ENCODE results near the gene MON1A. TPM values are rescaled to one million over a fixed set of nuclear protein-coding genes. Genes with fewer than 3 reads are reported as not detected.
A peak's percentile ranks its signal among the peaks of the same experiment; 100 is the strongest.

The MON1A gene
- total and polyA plus RNA-seq, 4 donors: 7.0 to 12.3 (median 9.4) TPM

GRCh38 chr3:49899815-49900214 is 29.8 kb downstream of the MON1A start:
- 64 to 73% methylated on average over 5 of the region's 5 CpGs for WGBS, 2 donors
- H3K9me3 ChIP-seq (ENCODE audit: control insufficient read depth in 4 of 4, insufficient read depth in 3 of 4, low read length in 3 of 4): no peaks in the 10 kb centered on the region
- no peak overlapping the region for H3K9ac ChIP-seq (ENCODE audit: insufficient read depth in 1 of 2, low read length in 2 of 2)
- H3K4me3 ChIP-seq: no peak overlapping the region
- H3K36me3 ChIP-seq (ENCODE audit: control insufficient read depth in 4 of 4, insufficient read depth in 4 of 4, low read length in 4 of 4): peaks cover 0 to 23% (median 0%) of the 10 kb centered on the region in 4 donors
- H3K4me1 ChIP-seq (ENCODE audit: control insufficient read depth in 5 of 5, insufficient read depth in 5 of 5, low read length in 5 of 5): peaks cover 0 to 34% (median 14%) of the 10 kb centered on the region in 5 donors
- H3K27ac ChIP-seq (ENCODE audit: low read depth in 1 of 2, low read length in 1 of 2): peak overlapping the region in 1 of 2 donors; percentile 65
- ATAC-seq (ENCODE audit: insufficient read depth, low FRiP score) (no peak), DNase-seq (peak in 2 of 3 donors; percentile 42)
- TF ChIP-seq CTCF (IDR thresholded peaks at IDR 0.05; ENCODE audit: control extremely low read depth, extremely low read depth): no peak
- H3K27me3 ChIP-seq (ENCODE audit: control insufficient read depth in 3 of 3, insufficient read depth in 3 of 3, low read length in 2 of 3): no peaks in the 10 kb centered on the region

GRCh38 chr3:49898991-49899390 is 30.6 kb downstream of the MON1A start:
- Histone ChIP-seq H3K9ac (ENCODE audit: insufficient read depth in 1 of 2, low read length in 2 of 2) (no peak overlapping the region), H3K4me3 (no peak overlapping the region), H3K4me1 (ENCODE audit: control insufficient read depth in 5 of 5, insufficient read depth in 5 of 5, low read length in 5 of 5) (peaks cover 0 to 29% (median 9%) of the 10 kb centered on the region in 5 donors), H3K36me3 (ENCODE audit: control insufficient read depth in 4 of 4, insufficient read depth in 4 of 4, low read length in 4 of 4) (peaks cover 0 to 23% (median 0%) of the 10 kb centered on the region in 4 donors), H3K9me3 (ENCODE audit: control insufficient read depth in 4 of 4, insufficient read depth in 3 of 4, low read length in 3 of 4) (no peaks in the 10 kb centered on the region), H3K27me3 (ENCODE audit: control insufficient read depth in 3 of 3, insufficient read depth in 3 of 3, low read length in 2 of 3) (no peaks in the 10 kb centered on the region), H3K27ac (ENCODE audit: low read depth in 1 of 2, low read length in 1 of 2) (no peak overlapping the region)
- ATAC-seq (ENCODE audit: insufficient read depth, low FRiP score) (no peak), DNase-seq (no peak)
- TF ChIP-seq CTCF (IDR thresholded peaks at IDR 0.05; ENCODE audit: control extremely low read depth, extremely low read depth): no peak
- 85% methylated on average over 6 of the region's 6 CpGs for WGBS, 2 donors

GRCh38 chr3:49896345-49896744 is 33.3 kb downstream of the MON1A start:
- Histone ChIP-seq H3K36me3 (ENCODE audit: control insufficient read depth in 4 of 4, insufficient read depth in 4 of 4, low read length in 4 of 4) (peaks cover 0 to 25% (median 0%) of the 10 kb centered on the region in 4 donors), H3K4me1 (ENCODE audit: control insufficient read depth in 5 of 5, insufficient read depth in 5 of 5, low read length in 5 of 5) (peaks cover 0 to 10% (median 6%) of the 10 kb centered on the region in 5 donors), H3K27me3 (ENCODE audit: control insufficient read depth in 3 of 3, insufficient read depth in 3 of 3, low read length in 2 of 3) (no peaks in the 10 kb centered on the region), H3K4me3 (no peak overlapping the region), H3K9me3 (ENCODE audit: control insufficient read depth in 4 of 4, insufficient read depth in 3 of 4, low read length in 3 of 4) (no peaks in the 10 kb centered on the region), H3K27ac (ENCODE audit: low read depth in 1 of 2, low read length in 1 of 2) (no peak overlapping the region), H3K9ac (ENCODE audit: insufficient read depth in 1 of 2, low read length in 2 of 2) (no peak overlapping the region)
- WGBS, 2 donors: 89 to 92% methylated on average over 5 of the region's 5 CpGs
- ATAC-seq (ENCODE audit: insufficient read depth, low FRiP score) (no peak), DNase-seq (no peak)
- no peak for TF ChIP-seq CTCF (IDR thresholded peaks at IDR 0.05; ENCODE audit: control extremely low read depth, extremely low read depth)

- no peak for DNase-seq
- ATAC-seq (ENCODE audit: insufficient read depth, low FRiP score): no peak
Measured at GRCh38 chr3:49895791-49896190, 33.8 kb downstream of the MON1A start.

More at GRCh38 chr3:49895791-49896190, 33.8 kb downstream of the MON1A start:
- WGBS, 2 donors: 96 to 99% methylated on average over 9 of the region's 9 CpGs
- H3K27me3 ChIP-seq (ENCODE audit: control insufficient read depth in 3 of 3, insufficient read depth in 3 of 3, low read length in 2 of 3): no peaks in the 10 kb centered on the region
- H3K4me1 ChIP-seq (ENCODE audit: control insufficient read depth in 5 of 5, insufficient read depth in 5 of 5, low read length in 5 of 5): peaks cover 0 to 7% (median under 1%) of the 10 kb centered on the region in 5 donors
- H3K27ac ChIP-seq (ENCODE audit: low read depth in 1 of 2, low read length in 1 of 2): no peak overlapping the region
- H3K4me3 ChIP-seq: no peak overlapping the region
- TF ChIP-seq CTCF (IDR thresholded peaks at IDR 0.05; ENCODE audit: control extremely low read depth, extremely low read depth): no peak
- no peaks in the 10 kb centered on the region for H3K9me3 ChIP-seq (ENCODE audit: control insufficient read depth in 4 of 4, insufficient read depth in 3 of 4, low read length in 3 of 4)
- no peak overlapping the region for H3K9ac ChIP-seq (ENCODE audit: insufficient read depth in 1 of 2, low read length in 2 of 2)
- peaks cover 0 to 29% (median 0%) of the 10 kb centered on the region in 4 donors for H3K36me3 ChIP-seq (ENCODE audit: control insufficient read depth in 4 of 4, insufficient read depth in 4 of 4, low read length in 4 of 4)

Measured in lung (tissue), 12 donors.